ENCODE results near the gene RBFA. TPM values are rescaled to one million over a fixed set of nuclear protein-coding genes. Genes with fewer than 3 reads are reported as not detected.

Gene RBFA
- total RNA-seq, 1 donor from 2014 or later, result 23.3 TPM

DNA sequence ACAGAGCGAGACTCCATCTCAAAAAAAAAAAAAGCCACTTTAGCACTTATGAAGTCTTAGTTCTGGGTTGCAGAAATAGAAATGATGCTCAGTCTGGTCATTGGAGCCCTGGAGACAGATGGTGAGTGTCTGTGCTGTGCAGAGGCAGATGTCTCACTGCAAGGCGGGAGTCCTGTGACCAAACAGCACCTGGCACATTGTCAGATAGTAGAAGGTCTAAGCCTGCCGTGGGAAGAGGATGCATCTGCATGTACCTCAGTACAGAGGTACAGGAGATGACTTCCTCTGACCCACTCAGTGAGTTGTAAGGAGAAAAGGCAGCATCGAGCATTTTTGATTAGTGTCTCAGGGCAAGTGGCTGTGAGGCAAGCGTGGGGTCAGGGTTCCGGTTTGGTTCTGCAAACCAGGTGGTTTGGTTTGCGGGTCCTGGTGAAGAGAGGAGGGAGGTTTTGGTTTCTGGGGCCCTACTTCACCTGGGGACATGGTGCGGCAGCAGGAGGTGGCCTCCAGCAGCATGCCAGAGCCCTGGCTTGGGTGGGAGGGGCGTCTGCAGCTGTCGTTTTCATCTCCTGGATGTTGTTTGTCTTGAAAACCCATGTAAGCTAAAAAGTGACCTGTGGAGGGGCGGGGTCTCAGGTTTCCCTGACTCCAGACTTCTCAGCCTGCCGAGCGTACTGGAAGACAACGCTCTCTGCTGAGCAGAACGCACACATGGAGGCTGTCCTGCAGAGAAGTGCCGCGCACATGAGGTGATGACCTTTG, 3.8 kb downstream of the RBFA start:
- no peak for TF ChIP-seq CTCF (IDR thresholded peaks at IDR 0.05)
- peaks cover 48% of the 10 kb centered on the region for H3K36me3 Mint-ChIP-seq (ENCODE audit: low read depth)
- POLR2A ChIA-PET, result no interaction called here
- DNase-seq, result no peak
- CTCF ChIA-PET, result no interaction called here
- H3K27me3 Mint-ChIP-seq, result no peaks in the 10 kb centered on the region
- intact Hi-C loops (cut with micrococcal nuclease), result loop anchor here (10.0 kb wide), 1 partner anchor 213 kb away; no protein-coding TSS in a partner anchor
- no peak for ATAC-seq (ENCODE audit: low read depth)
- peaks cover under 1% of the 10 kb centered on the region for H3K9me3 Mint-ChIP-seq
- H3K4me3 Mint-ChIP-seq, result no peak overlapping the region
- peaks cover 21% of the 10 kb centered on the region for H3K4me1 Mint-ChIP-seq
- no peak overlapping the region for H3K27ac Mint-ChIP-seq

- intact Hi-C loops (cut with micrococcal nuclease), result no loop called here
- POLR2A ChIA-PET, result no interaction called here
- no peak for DNase-seq
- ATAC-seq (ENCODE audit: low read depth), result no peak
- Mint-ChIP-seq H3K9me3 (no peaks in the 10 kb centered on the region), H3K4me3 (no peak overlapping the region), H3K27me3 (no peaks in the 10 kb centered on the region), H3K4me1 (peaks cover 6% of the 10 kb centered on the region), H3K27ac (no peak overlapping the region), H3K36me3 (ENCODE audit: low read depth) (peaks cover 65% of the 10 kb centered on the region)
- CTCF ChIA-PET, result no interaction called here
- no peak for TF ChIP-seq CTCF (IDR thresholded peaks at IDR 0.05)
These were observed 6.3 kb downstream of the RBFA start for GRCh38 chr18:80040515-80040914.

DNA sequence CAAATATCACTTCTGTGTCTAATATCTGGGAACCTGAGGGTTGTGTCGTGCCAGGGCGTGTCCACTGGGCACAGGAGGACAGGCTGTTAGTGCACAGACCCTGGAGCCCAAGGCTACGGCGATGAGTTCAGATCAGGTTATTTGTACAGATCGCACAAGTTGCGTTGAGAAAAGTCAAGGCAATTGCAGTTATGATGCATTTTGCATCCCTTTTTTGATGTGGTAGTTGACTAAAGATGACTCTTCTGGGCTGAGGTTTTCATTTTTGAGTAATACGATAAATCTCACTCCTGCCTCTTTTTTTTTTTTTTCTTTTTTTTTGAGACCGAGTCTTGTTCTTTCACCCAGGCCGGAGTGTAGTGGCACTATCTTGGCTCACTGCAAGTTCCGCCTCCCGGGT, 7.2 kb downstream of the RBFA start:
- peaks cover 73% of the 10 kb centered on the region for H3K36me3 Mint-ChIP-seq (ENCODE audit: low read depth)
- intact Hi-C loops (cut with micrococcal nuclease), result no loop called here
- H3K27me3 Mint-ChIP-seq, result no peaks in the 10 kb centered on the region
- DNase-seq (no peak), ATAC-seq (ENCODE audit: low read depth) (no peak)
- H3K9me3 Mint-ChIP-seq, result no peaks in the 10 kb centered on the region
- H3K4me1 Mint-ChIP-seq, result no peaks in the 10 kb centered on the region
- no peak for TF ChIP-seq CTCF (IDR thresholded peaks at IDR 0.05)
- no peak overlapping the region for H3K27ac Mint-ChIP-seq
- CTCF ChIA-PET, result no interaction called here
- POLR2A ChIA-PET, result no interaction called here
- H3K4me3 Mint-ChIP-seq, result no peak overlapping the region

- POLR2A ChIA-PET, result no interaction called here
- intact Hi-C loops (cut with micrococcal nuclease), result no loop called here
- CTCF ChIA-PET, result no interaction called here
- Mint-ChIP-seq H3K9me3 (no peaks in the 10 kb centered on the region), H3K4me1 (no peaks in the 10 kb centered on the region), H3K36me3 (ENCODE audit: low read depth) (peaks cover 75% of the 10 kb centered on the region), H3K27ac (peak overlapping the region; percentile 5), H3K4me3 (no peak overlapping the region), H3K27me3 (no peaks in the 10 kb centered on the region)
- ATAC-seq (ENCODE audit: low read depth) (no peak), DNase-seq (no peak)
- TF ChIP-seq CTCF (IDR thresholded peaks at IDR 0.05), result no peak
These were observed 8.6 kb downstream of the RBFA start for GRCh38 chr18:80042785-80043184.

GRCh38 chr18:80044072-80044471, 9.8 kb downstream of the RBFA start:
- Mint-ChIP-seq H3K4me1 (no peaks in the 10 kb centered on the region), H3K9me3 (no peaks in the 10 kb centered on the region), H3K27me3 (no peaks in the 10 kb centered on the region), H3K36me3 (ENCODE audit: low read depth) (peaks cover 69% of the 10 kb centered on the region), H3K27ac (no peak overlapping the region), H3K4me3 (no peak overlapping the region)
- TF ChIP-seq CTCF (IDR thresholded peaks at IDR 0.05), result no peak
- ChIA-PET POLR2A (no interaction called here), CTCF (no interaction called here)
- DNase-seq (no peak), ATAC-seq (ENCODE audit: low read depth) (no peak)
- intact Hi-C loops (cut with micrococcal nuclease), result no loop called here

Measured in activated B cell treated with CpG ODN at 0.5 μM for 24 hours (primary cell).